ENCODE measurements around the gene ERFE. TPM values are rescaled to one million over a fixed set of nuclear protein-coding genes. Genes with fewer than 3 reads are reported as not detected.

The ERFE gene
- total and polyA plus RNA-seq, 5 experiments from 2014 or later = not detected

- Mint-ChIP-seq H3K4me3 (no peak overlapping the region), H3K9me3 (no peaks in the 10 kb centered on the region), H3K27ac (no peak overlapping the region), H3K36me3 (peaks cover 6 to 91% (median 7%) of the 10 kb centered on the region in 3 donors), H3K4me1 (peaks cover 0 to 16% (median 2%) of the 10 kb centered on the region in 4 donors), H3K27me3 (no peaks in the 10 kb centered on the region)
- no peak for ATAC-seq
- no peak for DNase-seq
- POLR2A ChIA-PET = no interaction called here
These were observed 15.5 kb downstream of the ERFE start for GRCh38 chr2:238174291-238174690.

GRCh38 chr2:238174701-238175100, 15.9 kb downstream of the ERFE start:
- H3K27ac Mint-ChIP-seq = no peak overlapping the region
- H3K4me1 Mint-ChIP-seq = peaks cover 0 to 16% (median 2%) of the 10 kb centered on the region in 4 donors
- DNase-seq (no peak), ATAC-seq (no peak)
- H3K36me3 Mint-ChIP-seq = peaks cover 6 to 91% (median 7%) of the 10 kb centered on the region in 3 donors
- no peaks in the 10 kb centered on the region for H3K27me3 Mint-ChIP-seq
- no peaks in the 10 kb centered on the region for H3K9me3 Mint-ChIP-seq
- H3K4me3 Mint-ChIP-seq = no peak overlapping the region
- POLR2A ChIA-PET = no interaction called here

GRCh38 chr2:238176613-238177012, 17.8 kb downstream of the ERFE start:
- Mint-ChIP-seq H3K27ac (peak overlapping the region in 6 of 10 donors; percentile 0 to 57 (median 17)), H3K4me1 (peaks cover 0 to 10% (median 2%) of the 10 kb centered on the region in 4 donors), H3K36me3 (peaks cover 6 to 96% (median 14%) of the 10 kb centered on the region in 3 donors), H3K9me3 (no peaks in the 10 kb centered on the region), H3K27me3 (no peaks in the 10 kb centered on the region), H3K4me3 (peak overlapping the region in 1 of 10 donors; percentile 61)
- ATAC-seq (no peak), DNase-seq (no peak)
- POLR2A ChIA-PET = no interaction called here

- Mint-ChIP-seq H3K4me3 (no peak overlapping the region), H3K9me3 (no peaks in the 10 kb centered on the region), H3K27me3 (no peaks in the 10 kb centered on the region), H3K27ac (peak overlapping the region in 2 of 10 donors; percentile 25 to 47), H3K36me3 (peaks cover 12 to 98% (median 35%) of the 10 kb centered on the region in 3 donors), H3K4me1 (peaks cover 0 to 21% (median 6%) of the 10 kb centered on the region in 4 donors)
- no peak for DNase-seq
- no peak for ATAC-seq
- POLR2A ChIA-PET = no interaction called here
These were observed 21.8 kb downstream of the ERFE start for GRCh38 chr2:238180554-238180953.

- ATAC-seq (no peak), DNase-seq (no peak)
- Mint-ChIP-seq H3K27me3 (no peaks in the 10 kb centered on the region), H3K4me3 (no peak overlapping the region), H3K36me3 (peaks cover 6 to 100% (median 40%) of the 10 kb centered on the region in 3 donors), H3K4me1 (peaks cover 0 to 26% (median 4%) of the 10 kb centered on the region in 4 donors), H3K27ac (peak overlapping the region in 1 of 10 donors; percentile 51), H3K9me3 (no peaks in the 10 kb centered on the region)
- POLR2A ChIA-PET = no interaction called here
These were observed 23.6 kb downstream of the ERFE start for GRCh38 chr2:238182362-238182761.

GRCh38 chr2:238183821-238184220, 25.1 kb downstream of the ERFE start:
- POLR2A ChIA-PET = no interaction called here
- no peak for ATAC-seq

GRCh38 chr2:238187618-238188548, 29.1 kb downstream of the ERFE start:
- Mint-ChIP-seq H3K36me3 (peaks cover 12 to 98% (median 49%) of the 10 kb centered on the region in 3 donors), H3K4me3 (no peak overlapping the region), H3K4me1 (peaks cover 0 to 26% (median 4%) of the 10 kb centered on the region in 4 donors), H3K9me3 (no peaks in the 10 kb centered on the region), H3K27me3 (no peaks in the 10 kb centered on the region), H3K27ac (peak overlapping the region in 4 of 10 donors; percentile 26 to 41 (median 34))
- no peak for DNase-seq
- ATAC-seq = no peak
- POLR2A ChIA-PET = no interaction called here

More at GRCh38 chr2:238183821-238184220, 25.1 kb downstream of the ERFE start:
- Mint-ChIP-seq H3K4me1 (peaks cover 0 to 26% (median 5%) of the 10 kb centered on the region in 4 donors), H3K27me3 (no peaks in the 10 kb centered on the region), H3K27ac (peak overlapping the region in 2 of 10 donors; percentile 42 to 76), H3K4me3 (peak overlapping the region in 1 of 10 donors; percentile 13), H3K36me3 (peaks cover 17 to 100% (median 50%) of the 10 kb centered on the region in 3 donors), H3K9me3 (no peaks in the 10 kb centered on the region)
- no peak for DNase-seq

GRCh38 chr2:238190445-238190844, 31.7 kb downstream of the ERFE start:
- no peak overlapping the region for H3K27ac Mint-ChIP-seq
- H3K4me3 Mint-ChIP-seq = no peak overlapping the region
- H3K9me3 Mint-ChIP-seq = no peaks in the 10 kb centered on the region
- H3K27me3 Mint-ChIP-seq = no peaks in the 10 kb centered on the region
- POLR2A ChIA-PET = interaction anchor here (0.8 kb wide), 1 partner anchor 41 kb away, joined by 7 read pairs; no protein-coding TSS in a partner anchor
- H3K36me3 Mint-ChIP-seq = peaks cover 12 to 95% (median 34%) of the 10 kb centered on the region in 3 donors
- H3K4me1 Mint-ChIP-seq = peaks cover 0 to 11% (median 3%) of the 10 kb centered on the region in 4 donors
- ATAC-seq (no peak), DNase-seq (no peak)

GRCh38 chr2:238202326-238203093, 43.7 kb downstream of the ERFE start:
- ATAC-seq = peak in 1 of 2 donors; percentile 14
- peaks cover 0 to 16% (median 0%) of the 10 kb centered on the region in 3 donors for H3K36me3 Mint-ChIP-seq
- H3K4me3 Mint-ChIP-seq = peak overlapping the region; percentile 80 to 95 (median 88)
- H3K9me3 Mint-ChIP-seq = no peaks in the 10 kb centered on the region
- peak in 6 of 10 donors; percentile 3 to 40 (median 22) for DNase-seq
- POLR2A ChIA-PET = interaction anchor here (0.6 to 3.0 kb wide), 7 partner anchors 9 to 201 kb away, joined by 3 to 17 read pairs (median 5); partner anchors contain the start of genes HES6 and SCLY
- peak overlapping the region; percentile 83 to 96 (median 92) for H3K27ac Mint-ChIP-seq
- no peaks in the 10 kb centered on the region for H3K27me3 Mint-ChIP-seq
- peaks cover 25 to 62% (median 50%) of the 10 kb centered on the region in 4 donors for H3K4me1 Mint-ChIP-seq

GRCh38 chr2:238203094-238203972, 44.6 kb downstream of the ERFE start, which contains the start of gene ILKAP:
Gene ILKAP (minus strand): TSS chr2:238203695. CDS start chr2:238203553, 142 bp downstream.
- ATAC-seq = peak; percentile 96
- peaks cover 21 to 53% (median 44%) of the 10 kb centered on the region in 4 donors for H3K4me1 Mint-ChIP-seq

GRCh38 chr2:238203973-238204683, 45.4 kb downstream of the ERFE start:
- POLR2A ChIA-PET = interaction anchor here (0.5 to 3.0 kb wide), 8 partner anchors 13 to 254 kb away, joined by 3 to 17 read pairs (median 4); partner anchors contain the start of gene HES6
- Mint-ChIP-seq H3K4me3 (peak overlapping the region; percentile 55 to 95 (median 84)), H3K27ac (peak overlapping the region; percentile 78 to 97 (median 92)), H3K27me3 (no peaks in the 10 kb centered on the region), H3K4me1 (peaks cover 18 to 45% (median 39%) of the 10 kb centered on the region in 4 donors), H3K9me3 (no peaks in the 10 kb centered on the region), H3K36me3 (peaks cover 0 to 13% (median 0%) of the 10 kb centered on the region in 3 donors)
- DNase-seq (no peak), ATAC-seq (no peak)

More at GRCh38 chr2:238203094-238203972, 44.6 kb downstream of the ERFE start, which contains the start of gene ILKAP:
- Mint-ChIP-seq H3K27ac (peak within 1 kb of the TSS; percentile 84 to 97 (median 92)), H3K4me3 (peak within 1 kb of the TSS; percentile 80 to 95 (median 88)), H3K36me3 (peaks cover 0 to 16% (median 0%) of the 10 kb centered on the region in 3 donors), H3K9me3 (no peaks in the 10 kb centered on the region), H3K27me3 (no peaks in the 10 kb centered on the region)
- POLR2A ChIA-PET = interaction anchor here (0.7 to 3.0 kb wide), 9 partner anchors 14 to 142 kb away, joined by 3 to 17 read pairs (median 4); partner anchors contain the start of genes HES6 and SCLY
- peak; percentile 83 to 98 (median 90) for DNase-seq

Data from naive thymus-derived CD8-positive, alpha-beta T cell (primary cell).